ENCODE results near the gene KCNIP4. TPM values are rescaled to one million over a fixed set of nuclear protein-coding genes. Genes with fewer than 3 reads are reported as not detected.

The KCNIP4 gene
- total and polyA plus RNA-seq, 2 of the 8 experiments (the other 6 are each of a cell fraction or from before 2014, with no cell fraction given): 0.06 TPM; not detected in 1

GRCh38 chr4:21290562-21290961 is 658.0 kb downstream of the KCNIP4 start (continued):
- TF ChIP-seq CHD7 (IDR thresholded peaks at IDR 0.05; ENCODE audit: insufficient replicate concordance, low read length): no peak
- TF ChIP-seq GTF2F1 (IDR thresholded peaks at IDR 0.05; ENCODE audit: borderline replicate concordance, low read depth, low read length): no peak
- no peak for TF ChIP-seq TEAD4 (IDR thresholded peaks at IDR 0.05; ENCODE audit: low read depth, low read length)
- no peak for TF ChIP-seq SP4 (IDR thresholded peaks at IDR 0.05; ENCODE audit: low read length)
- no peak for TF ChIP-seq SP1 (IDR thresholded peaks at IDR 0.05; ENCODE audit: low read depth, low read length)
- no peak for TF ChIP-seq RFX5 (IDR thresholded peaks at IDR 0.05; ENCODE audit: borderline replicate concordance, low read depth, low read length)
- TF ChIP-seq NANOG (IDR thresholded peaks at IDR 0.05; ENCODE audit: insufficient read depth, low read depth, low read length, poor library complexity, severe bottlenecking): no peak
- no peak for TF ChIP-seq SRF (IDR thresholded peaks at IDR 0.05; ENCODE audit: low read depth, low read length)
- TF ChIP-seq EZH2 (IDR thresholded peaks at IDR 0.05; ENCODE audit: low read depth, low read length, severe bottlenecking): no peak
- TF ChIP-seq TBP (IDR thresholded peaks at IDR 0.05; ENCODE audit: low read depth, low read length): no peak
- no peak for TF ChIP-seq SAP30 (IDR thresholded peaks at IDR 0.05; ENCODE audit: insufficient read depth, insufficient replicate concordance, low read length)
- no peak for TF ChIP-seq POU5F1 (IDR thresholded peaks at IDR 0.05; ENCODE audit: low read depth, low read length)
- no peak for TF ChIP-seq HDAC6 (IDR thresholded peaks at IDR 0.05; ENCODE audit: low read depth, low read length)

All from H1 (cell line).